Stimulated activated CD4-positive, alpha-beta T cell treated with anti-CD3 and anti-CD28 coated beads, Interleukin-1b, Interleukin-23, amount 100 ng/mL, for 4 hours (primary cell): ENCODE results near the gene PARP1.

Source experiments
- DNase-seq, 2 donors: peaks; one replicate each; pipeline ENCODE4 v3.0.0-alpha.2; 2020; ENCODE audit warnings: low read depth in 2 of 2

The PARP1 gene

GRCh38 chr1:226406401-226406881 lies 1.5 kb downstream of the PARP1 start:
- DNase-seq: no peak

- DNase-seq: no peak
Observed at GRCh38 chr1:226405411-226405988, 2.4 kb downstream of the PARP1 start.

- no peak for DNase-seq
Observed at GRCh38 chr1:226404904-226405222, 3.0 kb downstream of the PARP1 start.

- DNase-seq: no peak
Observed at GRCh38 chr1:226404063-226404903, 3.6 kb downstream of the PARP1 start.

- DNase-seq: no peak
Observed at GRCh38 chr1:226403201-226404034, 4.5 kb downstream of the PARP1 start.

- DNase-seq: no peak
Observed at GRCh38 chr1:226402739-226403165, 5.1 kb downstream of the PARP1 start.

GRCh38 chr1:226401355-226402303 lies 6.3 kb downstream of the PARP1 start:
- no peak for DNase-seq

- no peak for DNase-seq
Observed at GRCh38 chr1:226400519-226401354, 7.2 kb downstream of the PARP1 start.

- DNase-seq: no peak
Observed at GRCh38 chr1:226397955-226398636, 9.8 kb downstream of the PARP1 start.

GRCh38 chr1:226397011-226397926 lies 10.6 kb downstream of the PARP1 start:
- DNase-seq: no peak

- DNase-seq: no peak
Observed at GRCh38 chr1:226395753-226396152, 12.1 kb downstream of the PARP1 start.

GRCh38 chr1:226394462-226394861 lies 13.4 kb downstream of the PARP1 start:
- DNase-seq: no peak

- no peak for DNase-seq
Observed at GRCh38 chr1:226390681-226391080, 17.2 kb downstream of the PARP1 start.

- no peak for DNase-seq
Observed at GRCh38 chr1:226388131-226388530, 19.8 kb downstream of the PARP1 start.

- no peak for DNase-seq
Observed at GRCh38 chr1:226384717-226385116, 23.2 kb downstream of the PARP1 start.

- no peak for DNase-seq
Observed at GRCh38 chr1:226384040-226384439, 23.9 kb downstream of the PARP1 start.

GRCh38 chr1:226382030-226382429 lies 25.9 kb downstream of the PARP1 start:
- no peak for DNase-seq

GRCh38 chr1:226381226-226381998 lies 26.5 kb downstream of the PARP1 start:
- no peak for DNase-seq
